ENCODE results near the gene PRSS8.

The PRSS8 gene

DNA sequence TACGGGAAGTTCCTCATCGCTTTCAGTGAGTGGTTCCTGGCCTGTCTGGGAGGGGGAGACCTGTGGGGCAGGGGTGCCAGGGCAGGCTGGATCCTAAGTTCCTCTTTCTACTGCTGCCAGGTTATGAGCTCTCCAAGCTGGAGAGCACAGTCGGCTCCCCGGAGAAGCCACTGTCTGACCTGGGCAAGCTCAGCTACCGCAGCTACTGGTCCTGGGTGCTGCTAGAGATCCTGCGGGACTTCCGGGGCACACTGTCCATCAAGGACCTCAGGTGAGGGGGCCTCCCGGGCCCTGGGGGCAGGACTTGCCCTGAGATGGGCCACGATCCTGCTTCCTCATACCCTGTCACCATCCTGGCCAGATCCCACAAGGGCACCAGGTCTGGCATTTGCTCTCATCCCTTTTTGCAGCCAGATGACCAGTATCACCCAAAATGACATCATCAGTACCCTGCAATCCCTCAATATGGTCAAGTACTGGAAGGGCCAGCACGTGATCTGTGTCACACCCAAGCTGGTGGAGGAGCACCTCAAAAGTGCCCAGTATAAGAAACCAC lies 5.1 kb downstream of the PRSS8 start:
- POLR2A ChIA-PET: interaction anchor here (1.0 to 1.5 kb wide), 2 partner anchors 9 to 12 kb away, joined by 3 read pairs; no protein-coding TSS in a partner anchor
- CTCF ChIA-PET: interaction anchor here (1.4 to 1.9 kb wide), 3 partner anchors 9 to 12 kb away, joined by 4 to 8 read pairs (median 6); no protein-coding TSS in a partner anchor
- no peak overlapping the region for H3K4me3 ChIP-seq (ENCODE audit: low read depth, low read length)
- no peak for DNase-seq (ENCODE audit: low read depth, low spot score)
- TF ChIP-seq, protein P1, sequence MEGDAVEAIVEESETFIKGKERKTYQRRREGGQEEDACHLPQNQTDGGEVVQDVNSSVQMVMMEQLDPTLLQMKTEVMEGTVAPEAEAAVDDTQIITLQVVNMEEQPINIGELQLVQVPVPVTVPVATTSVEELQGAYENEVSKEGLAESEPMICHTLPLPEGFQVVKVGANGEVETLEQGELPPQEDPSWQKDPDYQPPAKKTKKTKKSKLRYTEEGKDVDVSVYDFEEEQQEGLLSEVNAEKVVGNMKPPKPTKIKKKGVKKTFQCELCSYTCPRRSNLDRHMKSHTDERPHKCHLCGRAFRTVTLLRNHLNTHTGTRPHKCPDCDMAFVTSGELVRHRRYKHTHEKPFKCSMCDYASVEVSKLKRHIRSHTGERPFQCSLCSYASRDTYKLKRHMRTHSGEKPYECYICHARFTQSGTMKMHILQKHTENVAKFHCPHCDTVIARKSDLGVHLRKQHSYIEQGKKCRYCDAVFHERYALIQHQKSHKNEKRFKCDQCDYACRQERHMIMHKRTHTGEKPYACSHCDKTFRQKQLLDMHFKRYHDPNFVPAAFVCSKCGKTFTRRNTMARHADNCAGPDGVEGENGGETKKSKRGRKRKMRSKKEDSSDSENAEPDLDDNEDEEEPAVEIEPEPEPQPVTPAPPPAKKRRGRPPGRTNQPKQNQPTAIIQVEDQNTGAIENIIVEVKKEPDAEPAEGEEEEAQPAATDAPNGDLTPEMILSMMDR (IDR thresholded peaks at IDR 0.05; ENCODE audit: insufficient read depth, low read length, missing control alignments): no peak

DNA sequence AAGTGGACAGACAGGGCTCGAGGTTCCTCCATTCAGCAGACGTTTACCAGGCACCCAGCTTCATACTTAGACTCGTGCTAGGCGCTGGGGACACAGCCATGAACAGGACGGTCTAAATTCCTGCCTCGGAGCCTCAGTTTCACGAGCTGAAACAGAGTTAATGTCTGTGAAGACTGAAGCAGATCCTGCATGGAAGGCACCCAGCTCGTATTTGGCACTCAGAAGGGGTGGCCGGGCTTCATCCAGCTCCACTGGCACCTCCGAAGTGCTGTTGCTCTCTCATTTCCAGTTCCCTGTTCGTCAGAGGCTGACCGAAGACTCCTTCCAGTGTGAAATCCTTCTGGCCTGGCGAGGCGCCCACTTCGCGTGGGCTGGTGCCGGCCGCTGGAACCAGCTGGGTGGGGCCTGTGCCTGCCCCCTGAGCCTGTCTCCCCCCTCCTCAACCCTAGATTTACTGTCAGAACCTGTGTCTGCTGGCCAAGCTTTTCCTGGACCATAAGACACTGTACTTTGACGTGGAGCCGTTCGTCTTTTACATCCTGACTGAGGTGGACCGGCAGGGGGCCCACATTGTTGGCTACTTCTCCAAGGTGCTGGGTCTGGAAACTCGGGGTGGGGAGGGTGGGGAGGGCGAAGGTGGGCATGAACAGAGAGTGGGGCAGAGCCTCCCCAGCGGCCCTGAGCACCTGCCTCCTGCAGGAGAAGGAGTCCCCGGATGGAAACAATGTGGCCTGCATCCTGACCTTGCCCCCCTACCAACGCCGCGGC lies 5.8 kb downstream of the PRSS8 start:
- POLR2A ChIA-PET: interaction anchor here (0.9 to 1.5 kb wide), 3 partner anchors 9 to 13 kb away, joined by 3 read pairs; partner anchors contain the start of gene KAT8
- TF ChIP-seq, protein P1 (IDR thresholded peaks at IDR 0.05; ENCODE audit: insufficient read depth, low read length, missing control alignments): no peak
- CTCF ChIA-PET: interaction anchor here (1.4 to 1.6 kb wide), 2 partner anchors 9 to 12 kb away, joined by 4 to 8 read pairs; no protein-coding TSS in a partner anchor
- no peak for DNase-seq (ENCODE audit: low read depth, low spot score)
- no peak overlapping the region for H3K4me3 ChIP-seq (ENCODE audit: low read depth, low read length)

DNA sequence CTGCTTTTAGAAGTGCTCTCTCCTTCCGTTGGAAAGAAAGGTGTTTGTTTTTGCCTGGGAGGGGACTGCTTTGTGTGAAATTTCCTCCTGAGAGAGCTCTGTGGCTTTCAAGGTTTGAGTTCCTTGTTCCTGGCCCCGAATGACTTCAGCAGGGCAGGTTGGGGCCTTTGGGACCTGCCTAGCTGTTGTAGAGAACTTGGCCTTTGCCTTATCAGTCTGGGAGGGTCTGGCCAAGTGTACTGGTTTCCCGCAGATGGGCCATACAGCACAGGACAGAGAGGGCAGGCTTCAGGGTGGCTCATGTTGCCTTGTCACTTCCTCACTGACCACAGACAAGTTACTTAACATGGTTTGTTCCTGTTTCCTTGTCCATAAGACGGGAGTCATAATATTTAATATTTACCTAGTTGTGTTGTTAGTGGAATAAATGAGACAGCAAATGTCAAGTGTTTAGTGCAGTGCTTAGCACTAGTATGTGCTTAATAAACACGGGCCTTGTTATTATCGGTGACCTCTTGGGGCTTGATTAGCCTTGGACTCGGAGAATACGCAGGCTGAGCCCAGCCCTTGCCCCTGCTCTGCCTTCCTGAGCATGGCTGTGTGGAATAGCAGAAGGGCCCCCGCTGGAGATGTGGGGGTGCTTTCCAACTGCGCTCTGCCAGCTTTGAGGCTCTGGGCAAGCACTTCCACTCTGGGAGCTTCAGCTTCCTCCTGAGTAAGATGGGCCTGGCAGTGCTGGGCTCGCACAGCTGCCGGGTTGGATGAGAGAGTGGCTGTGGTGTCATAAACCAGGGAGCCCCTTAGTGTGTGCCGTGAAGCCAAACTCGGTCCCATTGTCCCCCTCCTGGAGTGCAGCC lies 6.6 kb downstream of the PRSS8 start:
- CTCF ChIA-PET: interaction anchor here (0.7 to 1.6 kb wide), 3 partner anchors 10 to 13 kb away, joined by 3 to 8 read pairs (median 4); no protein-coding TSS in a partner anchor

DNA sequence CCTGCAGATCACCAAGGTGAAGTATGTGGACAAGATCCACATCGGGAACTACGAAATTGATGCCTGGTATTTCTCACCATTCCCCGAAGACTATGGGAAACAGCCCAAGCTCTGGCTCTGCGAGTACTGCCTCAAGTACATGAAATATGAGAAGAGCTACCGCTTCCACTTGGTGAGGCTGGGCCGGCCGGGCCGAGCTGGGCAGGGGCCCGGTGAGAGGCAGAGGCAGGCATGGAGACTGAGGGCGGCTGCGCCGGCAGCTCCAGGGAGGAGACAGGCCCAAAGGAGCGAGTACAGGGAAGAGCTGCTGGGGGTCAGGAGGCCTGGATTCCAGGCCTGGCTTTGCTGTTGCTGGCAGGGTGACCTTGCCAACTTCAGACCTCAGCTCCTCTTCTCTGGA lies 8.3 kb downstream of the PRSS8 start:
- no peak overlapping the region for H3K4me3 ChIP-seq (ENCODE audit: low read depth, low read length)
- TF ChIP-seq, protein P1 (IDR thresholded peaks at IDR 0.05; ENCODE audit: insufficient read depth, low read length, missing control alignments): no peak
- no peak for DNase-seq (ENCODE audit: low read depth, low spot score)
- ChIA-PET CTCF (interaction anchor here (1.0 to 1.7 kb wide), 3 partner anchors 15 to 142 kb away, joined by 5 read pairs; partner anchors contain the start of gene HSD3B7), POLR2A (no interaction called here)

More for the DNA sequence above, 6.6 kb downstream of the PRSS8 start:
- DNase-seq (ENCODE audit: low read depth, low spot score): no peak
- TF ChIP-seq, protein P1 (IDR thresholded peaks at IDR 0.05; ENCODE audit: insufficient read depth, low read length, missing control alignments): no peak
- H3K4me3 ChIP-seq (ENCODE audit: low read depth, low read length): no peak overlapping the region
- POLR2A ChIA-PET: interaction anchor here (0.9 to 1.0 kb wide), 2 partner anchors 11 to 13 kb away, joined by 3 read pairs; partner anchors contain the start of gene KAT8

DNA sequence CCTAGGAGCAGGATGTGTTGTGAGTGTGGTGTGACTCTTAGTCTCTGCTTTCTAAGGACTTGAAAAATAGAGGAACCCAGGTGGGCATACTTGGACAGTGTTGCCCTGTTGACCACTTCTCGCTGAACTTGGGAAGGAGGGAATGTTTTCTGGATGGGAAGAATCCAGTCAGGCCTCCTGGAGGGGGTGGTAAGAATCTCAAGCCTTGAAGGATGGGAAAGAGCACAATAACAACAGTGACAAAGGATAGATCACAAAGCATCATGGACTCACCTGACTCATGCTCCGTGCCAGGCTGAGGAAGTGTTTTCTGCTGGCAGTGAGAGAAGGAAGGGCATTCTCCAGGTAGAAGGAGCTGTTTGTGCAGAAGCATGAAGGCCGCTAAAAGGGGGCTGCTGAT lies 9.7 kb downstream of the PRSS8 start:
- no peak for DNase-seq (ENCODE audit: low read depth, low spot score)
- H3K4me3 ChIP-seq (ENCODE audit: low read depth, low read length): no peak overlapping the region
- TF ChIP-seq, protein P1 (IDR thresholded peaks at IDR 0.05; ENCODE audit: insufficient read depth, low read length, missing control alignments): no peak
- POLR2A ChIA-PET: no interaction called here
- CTCF ChIA-PET: interaction anchor here (0.8 to 1.7 kb wide), 2 partner anchors 16 to 33 kb away, joined by 4 to 5 read pairs; no protein-coding TSS in a partner anchor

All from AG04449 (cell line).